ENCODE data around the gene PCNX2.
"Not testable (repeated sequence)": the region's sequence is repeated elsewhere in the genome, so short reads cannot be mapped to it uniquely, and the experiment has no call there.

DNA sequence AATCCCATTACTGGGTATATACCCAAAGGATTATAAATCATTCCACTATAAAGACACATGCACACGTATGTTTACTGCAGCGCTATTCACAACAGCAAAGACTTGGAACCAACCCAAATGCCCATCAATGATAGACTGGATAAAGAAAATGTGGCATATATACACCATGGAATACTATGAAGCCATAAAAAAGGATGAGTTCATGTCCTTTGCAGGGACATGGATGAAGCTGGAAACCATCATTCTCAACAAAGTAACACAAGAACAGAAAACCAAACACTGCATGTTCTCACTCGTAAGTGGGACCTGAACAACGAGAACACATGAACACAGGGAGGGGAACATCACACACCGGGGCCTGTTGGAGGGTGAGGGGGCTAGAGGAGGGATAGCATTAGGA lies 291.9 kb downstream of the PCNX2 start:
- TF ChIP-seq, protein P1, sequence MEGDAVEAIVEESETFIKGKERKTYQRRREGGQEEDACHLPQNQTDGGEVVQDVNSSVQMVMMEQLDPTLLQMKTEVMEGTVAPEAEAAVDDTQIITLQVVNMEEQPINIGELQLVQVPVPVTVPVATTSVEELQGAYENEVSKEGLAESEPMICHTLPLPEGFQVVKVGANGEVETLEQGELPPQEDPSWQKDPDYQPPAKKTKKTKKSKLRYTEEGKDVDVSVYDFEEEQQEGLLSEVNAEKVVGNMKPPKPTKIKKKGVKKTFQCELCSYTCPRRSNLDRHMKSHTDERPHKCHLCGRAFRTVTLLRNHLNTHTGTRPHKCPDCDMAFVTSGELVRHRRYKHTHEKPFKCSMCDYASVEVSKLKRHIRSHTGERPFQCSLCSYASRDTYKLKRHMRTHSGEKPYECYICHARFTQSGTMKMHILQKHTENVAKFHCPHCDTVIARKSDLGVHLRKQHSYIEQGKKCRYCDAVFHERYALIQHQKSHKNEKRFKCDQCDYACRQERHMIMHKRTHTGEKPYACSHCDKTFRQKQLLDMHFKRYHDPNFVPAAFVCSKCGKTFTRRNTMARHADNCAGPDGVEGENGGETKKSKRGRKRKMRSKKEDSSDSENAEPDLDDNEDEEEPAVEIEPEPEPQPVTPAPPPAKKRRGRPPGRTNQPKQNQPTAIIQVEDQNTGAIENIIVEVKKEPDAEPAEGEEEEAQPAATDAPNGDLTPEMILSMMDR (IDR thresholded peaks at IDR 0.05; ENCODE audit: insufficient read depth, low read depth, low read length) = not testable (repeated sequence)
- TF ChIP-seq EZH2 (IDR thresholded peaks at IDR 0.05; ENCODE audit: insufficient read depth, low read length) = not testable (repeated sequence)

Data from astrocyte (in vitro differentiated cells and primary cell).